Neutrophil (primary cell): ENCODE results near the gene ADAD2.

Source experiments
- H3K27ac ChIP-seq: fragments of 200-600 bp; sonication (generic); 2 replicates; pipeline ENCODE4 v1.5.1; 2016; ENCODE audit warnings: mild to moderate bottlenecking, moderate library complexity
- H3K27me3 ChIP-seq: fragments of 200-600 bp; sonication (generic); 2 replicates; pipeline ENCODE4 v1.6.0; 2016; ENCODE audit warnings: mild to moderate bottlenecking
- H3K36me3 ChIP-seq: fragments of 200-600 bp; sonication (generic); 2 replicates; pipeline ENCODE4 v1.5.1; 2017
- H3K4me1 ChIP-seq, 2 experiments: fragments of 200-600 bp in 1 of 2; sonication (generic) in 1 of 2; 1 replicate in 1 of 2; 2 replicates in 1 of 2; pipeline versions ENCODE4 v1.5.1 to v1.6.1; 2013 to 2016; ENCODE audit warnings: low read depth in 1 of 2, low read length in 1 of 2, mild to moderate bottlenecking in 1 of 2, moderate library complexity in 1 of 2; ENCODE audit not compliant: control insufficient read depth in 1 of 2, insufficient read depth in 1 of 2
- H3K4me3 ChIP-seq, 2 experiments: fragments of 200-600 bp in 1 of 2; sonication (generic) in 1 of 2; 1 replicate in 1 of 2; 2 replicates in 1 of 2; pipeline ENCODE4 v1.5.1; 2013 to 2016; ENCODE audit warnings: low read depth in 1 of 2, low read length in 1 of 2, mild to moderate bottlenecking in 1 of 2, moderate library complexity in 1 of 2
- H3K9me3 ChIP-seq: fragments of 200-600 bp; sonication (generic); 2 replicates; pipeline ENCODE4 v1.5.1; 2016
- CTCF ChIP-seq: fragments of 200-600 bp; sonication (generic); IDR thresholded peaks from 2 replicates; pipeline ENCODE4 v1.5.1; 2016; ENCODE audit warnings: antibody characterized with exemption

ADAD2 gene

DNA sequence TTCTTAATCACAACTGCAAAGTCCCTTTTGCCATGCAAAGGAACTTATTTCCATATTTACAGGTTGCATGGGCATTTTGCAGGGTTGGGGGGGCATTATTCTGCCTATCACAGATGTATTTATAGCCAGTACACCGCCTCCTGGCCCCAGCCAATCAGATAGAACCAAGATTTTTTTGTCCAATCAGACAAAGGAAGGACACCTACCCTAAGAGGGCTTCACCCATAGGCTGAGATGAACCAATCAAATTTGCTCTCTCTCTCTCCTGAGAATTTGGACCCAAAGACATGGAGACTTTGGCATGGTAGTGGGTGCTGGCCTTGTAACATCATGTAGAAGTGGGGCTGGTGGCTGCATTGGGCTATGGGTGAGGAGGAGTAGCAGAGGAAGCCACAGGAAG lies 52.8 kb downstream of the ADAD2 start:
- Histone ChIP-seq H3K27me3 (peaks cover 27% of the 10 kb centered on the region), H3K27ac (no peak overlapping the region), H3K4me3 (no peak overlapping the region), H3K36me3 (no peaks in the 10 kb centered on the region), H3K4me1 (peaks cover 0 to 5% of the 10 kb centered on the region in 2 experiments), H3K9me3 (no peaks in the 10 kb centered on the region)
- no peak for TF ChIP-seq CTCF

- H3K4me3 ChIP-seq = no peak overlapping the region
- H3K9me3 ChIP-seq = no peaks in the 10 kb centered on the region
- no peak overlapping the region for H3K27ac ChIP-seq
- H3K4me1 ChIP-seq = no peaks in the 10 kb centered on the region
- H3K36me3 ChIP-seq = no peaks in the 10 kb centered on the region
- TF ChIP-seq CTCF = no peak
- H3K27me3 ChIP-seq = peaks cover 26% of the 10 kb centered on the region
Measured at GRCh38 chr16:84244728-84245127, 53.8 kb downstream of the ADAD2 start.

- Histone ChIP-seq H3K27ac (no peak overlapping the region), H3K4me1 (no peaks in the 10 kb centered on the region), H3K4me3 (no peak overlapping the region), H3K36me3 (no peaks in the 10 kb centered on the region), H3K9me3 (no peaks in the 10 kb centered on the region), H3K27me3 (peaks cover 16% of the 10 kb centered on the region)
- no peak for TF ChIP-seq CTCF
Measured at GRCh38 chr16:84245956-84246678, 55.2 kb downstream of the ADAD2 start.

- no peak overlapping the region for H3K4me3 ChIP-seq
- H3K36me3 ChIP-seq = no peaks in the 10 kb centered on the region
- peaks cover 16% of the 10 kb centered on the region for H3K27me3 ChIP-seq
- TF ChIP-seq CTCF = no peak
- H3K27ac ChIP-seq = no peak overlapping the region
- no peaks in the 10 kb centered on the region for H3K9me3 ChIP-seq
- no peaks in the 10 kb centered on the region for H3K4me1 ChIP-seq
Measured at GRCh38 chr16:84246679-84247077, 55.7 kb downstream of the ADAD2 start.
